OCI-LY7 (cell line): ENCODE measurements around the gene GTF2IRD1. TPM values are rescaled to one million over a fixed set of nuclear protein-coding genes. Genes with fewer than 3 reads are reported as not detected.

Experiments
- BruUV-seq: library from RNA; stranded (reverse); fragments of 400-500 nt; replicated peaks from 2 replicates; lab custom pipeline; 2021; lab: Mats Ljungman, UMichigan
- CTCF ChIA-PET: fragments of 300-600 bp; sonication (Branson Sonifier 250); formaldehyde crosslinking; loops from one replicate; lab custom pipeline; 2022; ENCODE audit warnings: antibody characterized with exemption; ENCODE audit not compliant: unreplicated experiment; lab: Charles Lee
- POLR2A ChIA-PET: fragments of 300-600 bp; sonication (Branson Sonifier 250); formaldehyde crosslinking; loops from one replicate; lab custom pipeline; 2022; ENCODE audit warnings: antibody characterized with exemption; lab: Charles Lee
- DNase-seq: peaks from one replicate; pipeline ENCODE4 v3.0.0-alpha.2; 2015; ENCODE audit warnings: low spot score
- H2AFZ ChIP-seq: fragments of 200-600 bp; sonication (generic), shearing (Covaris generic); 2 replicates; pipeline ENCODE4 v1.6.1; 2014; ENCODE audit warnings: mild to moderate bottlenecking, antibody characterized with exemption, low read length, moderate library complexity
- H3K27ac ChIP-seq: fragments of 200-600 bp; sonication (generic); 2 replicates; pipeline ENCODE4 v1.5.1; 2014; ENCODE audit warnings: mixed run types, low read depth, mild to moderate bottlenecking, moderate library complexity, low read length, inconsistent platforms; ENCODE audit not compliant: poor library complexity, severe bottlenecking
- H3K36me3 ChIP-seq: fragments of 200-600 bp; sonication (generic); 2 replicates; pipeline ENCODE4 v1.6.1; 2014; ENCODE audit warnings: mild to moderate bottlenecking, antibody characterized with exemption, low read length, moderate library complexity, mixed read lengths; ENCODE audit not compliant: insufficient read depth
- H3K4me1 ChIP-seq: fragments of 200-600 bp; sonication (generic); 2 replicates; pipeline ENCODE4 v1.5.1; 2014; ENCODE audit warnings: mild to moderate bottlenecking, low read length; ENCODE audit not compliant: insufficient read depth, poor library complexity, severe bottlenecking
- H3K4me2 ChIP-seq: fragments of 200-600 bp; sonication (generic); 2 replicates; pipeline ENCODE4 v1.6.1; 2014; ENCODE audit warnings: mild to moderate bottlenecking, low read length
- H3K4me3 ChIP-seq: fragments of 200-600 bp; sonication (generic); 2 replicates; pipeline ENCODE4 v1.5.1; 2014; ENCODE audit warnings: mild to moderate bottlenecking, low read depth, low read length; ENCODE audit not compliant: poor library complexity, severe bottlenecking
- H3K79me2 ChIP-seq: fragments of 200-600 bp; sonication (generic); 2 replicates; pipeline ENCODE4 v1.6.1; 2016; ENCODE audit warnings: low read depth, mild to moderate bottlenecking, low read length, moderate library complexity, mixed read lengths; ENCODE audit not compliant: insufficient read depth
- H3K9me2 ChIP-seq: fragments of 200-600 bp; sonication (generic); 2 replicates; pipeline ENCODE4 v1.6.1; 2016; ENCODE audit warnings: mild to moderate bottlenecking, low read length, mixed read lengths; ENCODE audit not compliant: insufficient read depth
- H3K9me3 ChIP-seq: fragments of 200-600 bp; sonication (generic); 2 replicates; pipeline ENCODE4 v1.6.1; 2014; ENCODE audit warnings: mild to moderate bottlenecking, mixed run types, low read length, mixed read lengths
- H4K20me1 ChIP-seq: fragments of 200-600 bp; sonication (generic); 2 replicates; pipeline ENCODE4 v1.6.1; 2014; ENCODE audit warnings: mild to moderate bottlenecking, antibody characterized with exemption, low read length, moderate library complexity, mixed read lengths; ENCODE audit not compliant: insufficient read depth
- CTCF ChIP-seq: fragments of 200-600 bp; sonication (generic); conservative IDR thresholded peaks from 2 replicates; pipeline ENCODE4 v1.5.1; 2014; ENCODE audit warnings: mild to moderate bottlenecking, antibody characterized with exemption, low read length, moderate library complexity, mixed read lengths
- EZH2phosphoT487 ChIP-seq: fragments of 200-600 bp; sonication (generic); IDR thresholded peaks from 2 replicates; pipeline ENCODE4 v1.6.1; 2018; ENCODE audit warnings: low read depth, borderline replicate concordance, mild to moderate bottlenecking, mixed run types, antibody characterized with exemption, low read length, moderate library complexity, mixed read lengths
- intact Hi-C: fragments of 100-400 bp; cut with micrococcal nuclease; formaldehyde crosslinking; loops from one replicate; pipeline ENCODE4 v1.10.0; 2022; ENCODE audit not compliant: unreplicated experiment
- total RNA-seq, 2 experiments: library from RNA; depleted of rRNA in 1 of 2; stranded (reverse); fragments of >200 nt in 1 of 2; shearing (Covaris generic) in 1 of 2; gene quantifications; 2 replicates each; pipeline ENCODE4 v1.2.3, GENCODE V29; 2014 to 2022

GTF2IRD1 gene
- total RNA-seq, 2 experiments from 2014 or later, result 4.4 to 34.3 TPM

DNA sequence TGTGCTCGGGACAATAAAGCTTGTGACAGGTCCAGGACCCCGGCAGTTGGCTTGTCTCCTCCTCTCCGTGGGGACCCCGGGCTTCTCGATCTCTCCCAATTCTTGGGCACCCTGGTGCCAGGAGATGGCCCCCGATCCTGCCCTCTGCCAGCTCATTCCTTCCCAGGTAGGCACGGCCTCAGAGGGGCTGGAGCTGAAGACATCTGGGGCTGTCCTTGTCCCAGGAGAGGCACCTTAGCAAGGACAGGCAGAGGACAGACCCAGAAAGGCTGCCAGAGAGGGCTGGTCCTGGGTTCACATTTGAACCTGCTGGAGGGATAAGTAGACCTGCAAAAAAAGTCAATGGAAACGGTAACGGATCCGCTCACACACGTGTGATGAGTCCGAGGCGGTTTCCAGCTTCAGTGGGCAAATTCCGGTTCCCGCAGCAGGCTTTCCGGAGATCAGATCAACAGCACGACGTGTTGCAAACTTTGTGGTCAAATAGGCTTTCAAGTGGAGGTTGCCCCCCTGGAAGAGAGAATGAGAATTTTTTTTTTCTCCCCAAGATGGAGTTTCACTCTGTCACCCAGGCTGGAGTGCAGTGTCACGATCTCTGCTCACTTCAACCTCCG is 47.7 kb upstream of the GTF2IRD1 start:
- Histone ChIP-seq H4K20me1 (no peaks in the 10 kb centered on the region), H3K4me1 (no peaks in the 10 kb centered on the region), H2AFZ (no peak overlapping the region), H3K4me2 (no peak overlapping the region), H3K27ac (no peak overlapping the region), H3K79me2 (no peaks in the 10 kb centered on the region), H3K4me3 (no peak overlapping the region), H3K36me3 (no peaks in the 10 kb centered on the region), H3K9me2 (no peaks in the 10 kb centered on the region), H3K9me3 (no peaks in the 10 kb centered on the region)
- DNase-seq, result no peak
- POLR2A ChIA-PET, result no interaction called here
- BruUV-seq, result no TSS peak
- intact Hi-C loops, result no loop called here
- TF ChIP-seq EZH2phosphoT487, result no peak
- TF ChIP-seq CTCF, result no peak
- CTCF ChIA-PET, result interaction anchor here (0.6 to 1.0 kb wide), 4 partner anchors 8 to 208 kb away, joined by 3 to 11 read pairs (median 8); no protein-coding TSS in a partner anchor

DNA sequence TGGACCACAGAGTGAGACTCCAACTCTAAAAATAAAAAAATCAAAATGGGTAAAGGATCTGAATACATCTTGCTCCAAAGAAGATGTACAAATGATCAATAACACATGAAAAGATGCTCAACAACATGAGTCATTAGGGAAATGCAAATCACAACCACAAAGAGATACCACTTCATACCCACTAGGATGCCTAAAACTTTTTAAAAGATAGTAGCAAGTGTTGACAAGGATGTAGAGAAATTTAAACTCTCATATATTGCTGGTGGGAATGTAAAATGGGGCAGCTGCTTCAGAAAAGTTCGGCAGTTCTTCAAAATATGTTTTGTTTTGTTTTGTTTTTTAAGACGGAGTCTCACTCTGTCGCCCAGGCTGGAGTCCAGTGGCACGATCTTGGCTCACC is 45.7 kb upstream of the GTF2IRD1 start:
- Histone ChIP-seq H2AFZ (no peak overlapping the region), H3K27ac (no peak overlapping the region), H3K79me2 (no peaks in the 10 kb centered on the region), H3K4me1 (no peaks in the 10 kb centered on the region), H4K20me1 (no peaks in the 10 kb centered on the region), H3K9me2 (no peaks in the 10 kb centered on the region), H3K36me3 (no peaks in the 10 kb centered on the region), H3K9me3 (no peaks in the 10 kb centered on the region), H3K4me2 (no peak overlapping the region), H3K4me3 (no peak overlapping the region)
- no peak for DNase-seq
- CTCF ChIA-PET, result no interaction called here
- POLR2A ChIA-PET, result interaction anchor here (0.7 kb wide), 1 partner anchor 86 kb away, joined by 3 read pairs; no protein-coding TSS in a partner anchor
- TF ChIP-seq CTCF (no peak), EZH2phosphoT487 (no peak)
- intact Hi-C loops, result no loop called here
- BruUV-seq, result no TSS peak

DNA sequence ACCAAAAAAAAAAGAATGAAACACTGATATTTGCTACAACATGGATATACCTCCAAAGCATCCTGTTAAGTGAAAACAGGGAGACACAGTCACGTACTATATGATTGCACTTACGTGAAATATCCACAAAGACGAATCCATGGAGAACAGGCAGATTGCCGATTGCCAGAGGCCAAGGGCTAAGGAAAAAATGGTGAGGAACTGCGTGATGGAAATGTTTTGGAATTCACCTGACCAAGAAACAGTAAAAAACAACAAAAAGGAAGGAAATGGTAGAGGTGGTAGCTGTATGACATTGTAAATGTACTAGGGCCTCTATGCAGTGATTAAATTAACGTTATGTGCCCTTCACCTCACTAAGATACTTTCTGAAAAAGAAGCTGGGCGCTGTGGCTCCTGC is 44.1 kb upstream of the GTF2IRD1 start:
- Histone ChIP-seq H3K79me2 (no peaks in the 10 kb centered on the region), H3K4me1 (no peaks in the 10 kb centered on the region), H3K36me3 (no peaks in the 10 kb centered on the region), H2AFZ (no peak overlapping the region), H3K27ac (no peak overlapping the region), H3K4me2 (no peak overlapping the region), H4K20me1 (no peaks in the 10 kb centered on the region), H3K9me3 (no peaks in the 10 kb centered on the region), H3K4me3 (no peak overlapping the region), H3K9me2 (no peaks in the 10 kb centered on the region)
- no TSS peak for BruUV-seq
- no peak for TF ChIP-seq EZH2phosphoT487
- no peak for TF ChIP-seq CTCF
- ChIA-PET POLR2A (interaction anchor here (0.8 kb wide), 1 partner anchor 20 kb away, joined by 3 read pairs; no protein-coding TSS in a partner anchor), CTCF (interaction anchor here (1.4 kb wide), 1 partner anchor 9 kb away, joined by 3 read pairs; no protein-coding TSS in a partner anchor)
- no peak for DNase-seq
- intact Hi-C loops, result no loop called here
